Testis (tissue), 3 donors: Measurements from ENCODE around the gene PHACTR3. TPM values are rescaled to one million over a fixed set of nuclear protein-coding genes. Genes with fewer than 3 reads are reported as not detected.

Source experiments
- DNase-seq: peaks from one replicate; pipeline ENCODE4 v3.0.0-alpha.2; 2019
- H3K27ac ChIP-seq, 2 donors: fragments of 200-600 bp; sonication (generic); one replicate each; pipeline ENCODE4 v1.5.1; 2019
- H3K27me3 ChIP-seq: fragments of 200-600 bp; sonication (generic); one replicate; pipeline ENCODE4 v1.5.1; 2019
- H3K36me3 ChIP-seq: fragments of 200-600 bp; sonication (generic); one replicate; pipeline ENCODE4 v1.5.1; 2017; ENCODE audit warnings: low read depth; ENCODE audit errors: missing control alignments
- H3K4me1 ChIP-seq: fragments of 200-600 bp; sonication (generic); one replicate; pipeline ENCODE4 v1.5.1; 2019
- H3K4me3 ChIP-seq, 2 donors: fragments of 200-600 bp; sonication (generic); one replicate each; pipeline ENCODE4 v1.5.1; 2017 to 2019
- H3K9me3 ChIP-seq: fragments of 200-600 bp; sonication (generic); one replicate; pipeline ENCODE4 v1.5.1; 2017
- CTCF ChIP-seq, 3 experiments: fragments of 450-650 bp in 2 of 3; fragments of 200-600 bp in 1 of 3; sonication (generic) in 1 of 3; IDR thresholded peaks; one replicate each; pipeline ENCODE4 v1.5.1; 2016 to 2019; ENCODE audit warnings: antibody characterized with exemption in 3 of 3, mild to moderate bottlenecking in 2 of 3, moderate library complexity in 1 of 3
- POLR2A ChIP-seq: fragments of 450-650 bp; IDR thresholded peaks from one replicate; pipeline ENCODE4 v1.6.1; 2017; ENCODE audit warnings: antibody characterized with exemption, mild to moderate bottlenecking, moderate library complexity
- WGBS, 2 donors: methylation state at CpG; one replicate each; pipeline ENCODE4 v1.1.5; 2018; 5-methylcytosine and 5-hydroxymethylcytosine counted together
- intact Hi-C: fragments of 100-400 bp; cut with DNase I; formaldehyde crosslinking; loops from one replicate; pipeline ENCODE4 v1.15.1; 2023; ENCODE audit warnings: low total_unique reads
- polyA plus RNA-seq: library from polyadenylated mRNA; stranded (reverse); fragments of 350-450 nt; fragmentation: Illumina TruSeq; extraction: RNeasy Lipid Tissue Mini Kit (QIAGEN cat#74804); gene quantifications from one replicate; pipeline ENCODE4 v1.2.3, GENCODE V29; 2014; ENCODE audit warnings: low read depth, low replicate concordance; ENCODE audit not compliant: insufficient read depth
- total RNA-seq, 2 donors: library from RNA; depleted of rRNA; stranded (reverse); fragments of >200 nt; gene quantifications; one replicate each; pipeline ENCODE4 v1.2.3, GENCODE V29; 2016

Gene PHACTR3
- total and polyA plus RNA-seq, 3 donors from 2014 or later = 0.94 to 1.2 (median 1.1) TPM

GRCh38 chr20:59584278-59584925, 19.9 kb upstream of the PHACTR3 start:
- no peaks in the 10 kb centered on the region for H3K4me1 ChIP-seq
- H3K27me3 ChIP-seq = no peaks in the 10 kb centered on the region
- no peak overlapping the region for H3K4me3 ChIP-seq
- 88 to 90% methylated on average over 15 of the region's 15 CpGs for WGBS, 2 donors
- TF ChIP-seq CTCF (IDR thresholded peaks at IDR 0.05) (no peak), POLR2A (no peak)
- intact Hi-C loops = no loop called here
- H3K9me3 ChIP-seq = no peaks in the 10 kb centered on the region
- no peak overlapping the region for H3K27ac ChIP-seq
- no peak for DNase-seq
- no peaks in the 10 kb centered on the region for H3K36me3 ChIP-seq

- Histone ChIP-seq H3K27ac (no peak overlapping the region), H3K36me3 (no peaks in the 10 kb centered on the region), H3K27me3 (no peaks in the 10 kb centered on the region), H3K4me3 (no peak overlapping the region), H3K9me3 (no peaks in the 10 kb centered on the region), H3K4me1 (no peaks in the 10 kb centered on the region)
- WGBS, 2 donors = 70 to 71% methylated on average over 16 of the region's 16 CpGs
- intact Hi-C loops = no loop called here
- DNase-seq = no peak
- no peak for TF ChIP-seq POLR2A
- TF ChIP-seq CTCF (IDR thresholded peaks at IDR 0.05) = no peak
These were observed 18.5 kb upstream of the PHACTR3 start for GRCh38 chr20:59585714-59586409.

- Histone ChIP-seq H3K9me3 (no peaks in the 10 kb centered on the region), H3K4me3 (no peak overlapping the region), H3K27ac (no peak overlapping the region), H3K4me1 (no peaks in the 10 kb centered on the region), H3K27me3 (no peaks in the 10 kb centered on the region), H3K36me3 (no peaks in the 10 kb centered on the region)
- intact Hi-C loops = no loop called here
- 84 to 94% methylated on average over 6 of the region's 6 CpGs for WGBS, 2 donors
- DNase-seq = no peak
- TF ChIP-seq POLR2A (no peak), CTCF (IDR thresholded peaks at IDR 0.05) (no peak)
These were observed 17.7 kb upstream of the PHACTR3 start for GRCh38 chr20:59586613-59587012.

GRCh38 chr20:59587570-59587969, 16.8 kb upstream of the PHACTR3 start:
- H3K4me1 ChIP-seq = no peaks in the 10 kb centered on the region
- no peaks in the 10 kb centered on the region for H3K9me3 ChIP-seq
- no peak overlapping the region for H3K27ac ChIP-seq
- 87 to 90% methylated on average over 6 of the region's 6 CpGs for WGBS, 2 donors
- TF ChIP-seq CTCF (IDR thresholded peaks at IDR 0.05) (no peak), POLR2A (no peak)
- no peaks in the 10 kb centered on the region for H3K36me3 ChIP-seq
- intact Hi-C loops = no loop called here
- no peak overlapping the region for H3K4me3 ChIP-seq
- DNase-seq = no peak
- H3K27me3 ChIP-seq = no peaks in the 10 kb centered on the region
